GM19025 (cell line): ENCODE results near the gene GPR152.
"Not testable (repeated sequence)": the region's sequence is repeated elsewhere in the genome, so short reads cannot be mapped to it uniquely, and the experiment has no call there.

ENCODE experiments used
- ATAC-seq: cut with Tn5 transposase; IDR thresholded peaks from one replicate; pipeline ENCODE4 v1.9.1; 2021; ENCODE audit warnings: mild to moderate bottlenecking, low read depth, moderate library complexity; ENCODE audit not compliant: unreplicated experiment

The GPR152 gene

DNA sequence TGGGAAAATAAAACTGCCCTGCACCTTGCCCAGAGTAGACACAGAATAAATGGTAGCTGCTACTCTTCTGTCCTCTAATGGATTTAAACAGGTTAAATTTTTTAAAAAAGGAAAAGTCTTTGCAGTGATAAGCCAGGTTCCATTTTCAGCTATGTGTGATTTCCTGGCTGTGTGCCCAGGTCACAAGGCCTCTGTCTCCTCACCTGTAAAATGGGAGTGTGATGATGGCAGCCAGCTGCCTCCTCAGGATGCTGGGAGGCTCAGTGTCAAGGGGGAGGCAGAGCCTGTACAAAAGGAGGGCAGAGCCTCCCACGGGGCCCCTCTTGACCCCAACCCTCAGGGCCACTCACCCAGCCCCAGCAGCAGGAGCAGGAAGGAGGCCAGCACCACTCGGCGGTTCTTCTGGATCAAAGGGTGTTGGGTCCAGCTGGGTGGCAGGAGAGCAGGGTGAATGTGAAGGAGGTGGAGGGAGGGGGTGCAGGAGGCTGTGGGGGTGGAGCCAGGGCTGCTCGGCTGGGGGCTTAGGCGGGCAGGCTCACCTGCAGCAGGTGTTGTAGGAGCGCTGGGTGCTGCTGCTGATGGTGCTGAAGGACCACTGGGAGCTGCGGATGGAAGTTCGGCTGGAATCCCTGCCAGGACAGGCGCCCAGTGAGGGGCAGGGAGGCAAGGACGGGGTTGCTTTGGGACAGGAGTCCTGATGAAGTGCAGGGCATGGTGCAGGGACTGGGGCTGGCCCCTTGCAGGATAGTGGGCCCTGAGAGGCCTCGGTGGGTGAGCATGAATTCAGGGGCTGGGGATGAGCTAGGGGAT lies 14.6 kb upstream of the GPR152 start:
- no peak for ATAC-seq

DNA sequence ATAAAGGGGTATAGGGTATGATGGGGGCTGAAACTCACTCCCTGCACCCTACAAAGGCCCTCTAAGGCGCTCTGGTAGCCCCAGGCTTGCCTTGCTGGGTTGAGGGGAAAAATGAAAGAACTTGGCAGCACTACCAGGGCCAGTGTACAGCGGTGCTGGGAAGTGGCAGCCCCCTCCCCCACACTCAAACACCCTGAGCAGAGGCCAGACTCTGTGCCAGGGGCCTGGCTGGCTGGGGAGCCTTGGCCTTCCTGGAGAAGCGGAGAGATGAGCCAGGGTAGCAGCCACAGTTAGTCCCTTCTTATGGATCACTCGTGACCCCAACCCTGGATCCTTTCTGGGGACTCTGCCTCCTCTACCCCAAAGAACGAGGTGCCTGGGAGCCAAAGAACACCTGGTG lies 13.8 kb upstream of the GPR152 start:
- ATAC-seq, result no peak

DNA sequence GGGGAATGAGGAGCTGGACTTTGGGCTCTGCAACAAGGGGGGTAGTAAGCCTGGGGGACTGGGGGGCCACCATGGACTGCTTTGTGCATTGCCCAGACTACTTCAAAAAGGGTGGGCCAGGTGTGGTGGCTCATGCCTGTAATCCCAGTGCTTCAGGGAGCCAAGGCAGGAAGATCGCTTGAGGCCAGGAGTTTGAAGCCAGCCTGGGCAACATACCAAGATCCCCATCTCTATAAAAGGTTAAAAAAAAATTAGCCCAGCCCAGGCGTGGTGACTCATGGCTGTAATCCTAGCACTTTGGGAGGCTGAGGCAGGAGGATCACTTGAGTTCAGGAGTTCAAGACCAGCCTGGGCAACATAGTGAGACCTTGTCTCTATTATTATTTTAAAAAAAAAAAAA lies 13.0 kb upstream of the GPR152 start:
- ATAC-seq, result not testable (repeated sequence)

DNA sequence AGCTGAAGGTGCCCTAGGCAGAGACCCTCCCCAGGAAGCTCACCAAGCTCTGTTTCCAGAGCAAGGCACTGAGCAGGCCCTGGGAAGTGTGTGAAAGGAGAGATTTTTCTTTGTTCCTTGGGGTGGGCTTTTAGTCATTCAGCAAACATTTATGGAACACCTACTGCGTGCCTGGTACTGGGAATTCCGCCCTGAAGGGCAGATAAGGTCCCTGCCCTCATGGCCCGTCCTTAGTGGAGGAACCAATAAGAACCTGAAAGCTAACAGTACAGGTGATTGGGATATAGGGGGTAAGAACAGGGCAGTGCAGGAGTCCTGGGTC lies 12.6 kb upstream of the GPR152 start:
- no peak for ATAC-seq

DNA sequence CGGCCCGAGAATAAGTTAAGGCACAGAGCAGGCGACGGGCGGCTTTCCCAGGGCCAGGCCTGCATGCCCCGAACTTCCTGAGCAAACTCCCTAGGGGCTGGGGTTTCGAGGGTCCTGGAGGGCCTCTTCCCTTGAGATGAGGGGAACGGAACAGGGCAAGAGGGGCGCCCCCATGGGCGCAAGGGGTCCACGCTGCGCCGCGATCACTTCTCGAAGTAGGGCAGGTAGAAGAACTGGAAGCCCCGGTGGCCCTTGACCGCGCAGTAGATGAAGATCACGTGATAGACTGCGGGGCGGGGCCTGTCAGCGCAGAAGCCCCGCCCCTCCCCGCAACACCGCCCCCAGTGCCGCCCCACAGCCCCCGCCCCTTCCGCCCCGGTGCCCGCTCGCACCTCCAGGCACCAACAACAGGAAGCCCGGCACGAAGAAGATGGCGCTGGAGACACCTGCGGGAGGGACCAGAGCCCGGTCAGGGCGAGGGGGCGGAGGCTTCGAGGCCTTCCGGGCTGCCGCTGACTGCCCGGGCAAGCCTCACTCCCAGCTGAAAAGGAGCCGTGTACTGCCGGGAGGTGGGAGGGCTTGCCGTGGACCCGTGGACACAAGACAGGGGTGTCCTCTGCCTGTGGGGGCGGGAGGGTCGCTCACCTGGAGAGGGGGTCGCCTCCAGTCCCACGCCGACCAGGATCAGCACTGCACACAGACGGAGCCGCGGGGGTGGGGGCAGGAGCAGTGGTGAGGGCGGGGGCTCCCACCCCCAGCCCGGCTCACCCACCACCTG lies 12.1 kb upstream of the GPR152 start:
- peak; percentile 43 for ATAC-seq

DNA sequence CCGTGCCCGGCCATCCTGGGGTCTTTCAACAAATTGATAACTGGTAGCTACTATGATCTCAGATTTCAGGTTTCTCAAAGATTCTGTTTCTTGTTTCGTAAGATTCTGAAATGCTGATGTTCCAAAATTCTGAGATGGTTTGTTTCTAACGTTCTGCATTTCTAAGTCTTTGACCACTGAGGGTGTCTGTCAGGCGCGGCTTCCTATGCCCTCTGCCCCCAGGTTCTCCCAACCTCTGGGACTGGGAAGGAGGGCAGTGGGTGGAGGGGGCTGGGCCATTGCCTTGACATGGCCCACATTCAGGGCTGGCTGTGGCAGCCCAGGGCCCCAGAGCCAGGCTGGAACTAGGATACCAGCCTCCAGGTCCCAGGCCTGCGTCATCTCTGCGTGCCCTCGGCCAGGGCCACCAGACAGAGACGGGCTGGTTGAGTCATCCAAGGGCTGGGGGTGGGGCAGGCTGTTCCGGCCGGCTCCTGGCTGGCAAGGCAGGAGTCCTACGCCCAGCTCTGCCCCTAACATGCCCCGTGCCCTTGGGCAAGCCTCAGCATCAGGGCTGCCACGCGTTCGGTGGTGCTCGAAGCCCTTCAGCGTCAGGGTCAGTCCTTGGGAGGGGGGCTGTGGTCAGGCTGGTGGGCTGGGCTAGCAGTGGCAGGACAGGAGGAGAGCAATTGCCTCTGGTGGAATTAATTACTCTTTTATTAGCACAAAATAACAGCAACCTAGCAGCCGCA lies 11.3 kb upstream of the GPR152 start:
- ATAC-seq, result no peak

DNA sequence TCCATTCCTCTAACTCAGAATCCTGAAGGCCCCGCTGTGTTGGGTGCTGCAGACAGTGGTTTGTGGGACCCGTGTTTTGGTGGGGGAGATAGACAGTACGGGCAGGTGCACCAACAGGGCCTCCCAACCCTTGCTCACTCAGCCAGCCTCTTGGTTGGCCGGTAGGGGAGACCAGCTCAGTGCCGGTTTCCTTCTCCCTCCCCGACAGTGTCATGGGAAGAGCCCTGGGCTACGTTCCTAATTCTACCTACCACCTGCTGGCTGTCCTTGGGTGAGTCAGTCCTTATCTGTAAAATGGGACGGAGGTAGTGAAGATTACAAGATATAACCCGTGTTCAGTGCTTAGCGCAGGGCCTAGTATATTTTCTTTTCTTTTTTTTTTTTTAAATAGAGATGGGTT lies 10.7 kb upstream of the GPR152 start:
- no peak for ATAC-seq

DNA sequence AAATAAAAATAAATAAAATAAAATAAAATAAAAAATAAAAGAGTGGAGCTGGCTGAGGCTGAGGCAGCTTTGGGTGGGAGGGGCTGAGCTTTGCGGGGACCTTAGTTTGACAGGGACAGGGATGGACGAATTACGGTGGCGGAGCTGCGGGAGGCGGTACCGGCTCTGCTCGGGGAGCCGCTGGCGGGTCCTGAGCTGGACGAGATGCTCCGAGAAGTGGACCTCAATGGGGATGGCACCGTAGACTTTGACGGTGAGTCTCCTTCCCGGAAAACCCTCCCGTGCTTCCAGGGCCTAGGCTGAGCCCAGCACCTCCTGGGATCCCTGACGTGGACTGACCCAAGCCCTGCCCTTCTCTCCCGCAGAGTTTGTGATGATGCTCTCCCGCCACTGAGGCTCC lies 5.7 kb upstream of the GPR152 start:
- no peak for ATAC-seq

DNA sequence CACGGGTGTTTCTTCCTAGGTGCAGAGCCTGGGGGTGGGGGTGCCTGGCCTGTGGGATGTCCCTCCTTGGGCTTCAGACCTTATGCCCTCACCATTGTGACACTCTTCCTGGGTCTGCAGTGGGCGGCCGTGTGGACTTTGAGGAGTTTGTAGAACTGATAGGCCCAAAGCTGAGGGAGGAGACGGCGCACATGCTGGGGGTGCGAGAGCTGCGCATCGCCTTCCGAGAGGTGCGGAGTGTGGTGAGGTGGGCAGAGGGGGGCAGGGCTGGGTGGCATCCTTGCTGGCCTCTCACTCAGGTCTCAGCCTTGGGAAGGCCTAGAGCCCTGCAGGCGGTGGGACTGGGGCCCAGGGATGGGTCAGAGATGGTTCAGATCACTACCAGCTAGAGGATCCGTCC lies 4.9 kb upstream of the GPR152 start:
- ATAC-seq, result no peak

DNA sequence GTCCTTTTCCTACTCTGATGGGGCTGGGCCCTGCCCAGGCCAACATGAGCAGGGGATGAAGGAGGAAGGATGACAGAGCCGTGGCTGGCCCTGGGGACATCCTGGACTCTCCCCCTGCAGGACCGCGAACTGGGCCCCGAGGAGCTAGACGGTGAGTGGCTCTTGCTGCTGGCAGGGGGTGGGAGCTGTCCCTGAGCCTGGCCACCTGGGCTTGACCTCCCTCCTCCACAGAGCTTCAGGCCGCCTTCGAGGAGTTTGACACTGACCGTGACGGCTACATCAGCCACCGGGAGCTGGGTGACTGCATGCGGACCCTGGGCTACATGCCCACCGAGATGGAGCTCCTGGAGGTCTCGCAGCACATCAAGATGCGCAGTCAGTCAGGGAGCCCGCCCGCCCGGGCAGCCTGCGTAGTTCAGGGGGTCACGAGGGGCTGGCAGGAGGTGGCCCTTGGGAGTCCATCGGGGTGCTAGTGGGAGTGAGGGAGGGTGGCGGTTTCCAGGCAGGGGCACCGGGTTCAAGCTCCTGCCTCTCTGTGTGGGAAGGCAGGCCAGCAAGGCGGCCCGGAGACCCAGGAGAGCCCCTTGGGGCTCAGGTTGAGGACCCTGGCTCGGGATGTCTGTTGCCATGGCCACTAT lies 3.7 kb upstream of the GPR152 start:
- ATAC-seq, result no peak

DNA sequence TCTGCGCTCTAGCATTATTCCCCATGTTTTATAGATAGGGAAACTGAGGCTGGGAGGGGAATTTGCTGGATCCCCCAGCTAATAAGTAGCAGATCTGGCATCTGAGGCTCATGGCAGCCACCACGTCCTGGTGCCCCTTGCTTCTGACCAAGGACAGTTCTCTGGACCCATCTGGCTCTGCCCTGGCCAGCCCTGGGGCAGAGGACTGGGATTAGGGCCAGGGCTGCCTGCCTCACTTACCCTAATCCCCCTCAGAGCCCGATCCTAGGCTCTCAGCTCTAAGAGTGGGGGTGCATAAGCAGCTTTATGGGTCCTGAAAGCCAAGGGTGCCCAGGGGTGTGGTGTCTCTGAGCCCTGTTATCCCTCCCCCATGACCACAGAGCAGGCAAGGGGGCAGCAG lies 2.5 kb upstream of the GPR152 start, which contains the start of gene CABP4:
Gene CABP4, plus strand, starts transcription at position 301 of the 400 bp plus-strand sequence. Its CDS starts 70 bp downstream, at position 371.
- ATAC-seq, result no peak

DNA sequence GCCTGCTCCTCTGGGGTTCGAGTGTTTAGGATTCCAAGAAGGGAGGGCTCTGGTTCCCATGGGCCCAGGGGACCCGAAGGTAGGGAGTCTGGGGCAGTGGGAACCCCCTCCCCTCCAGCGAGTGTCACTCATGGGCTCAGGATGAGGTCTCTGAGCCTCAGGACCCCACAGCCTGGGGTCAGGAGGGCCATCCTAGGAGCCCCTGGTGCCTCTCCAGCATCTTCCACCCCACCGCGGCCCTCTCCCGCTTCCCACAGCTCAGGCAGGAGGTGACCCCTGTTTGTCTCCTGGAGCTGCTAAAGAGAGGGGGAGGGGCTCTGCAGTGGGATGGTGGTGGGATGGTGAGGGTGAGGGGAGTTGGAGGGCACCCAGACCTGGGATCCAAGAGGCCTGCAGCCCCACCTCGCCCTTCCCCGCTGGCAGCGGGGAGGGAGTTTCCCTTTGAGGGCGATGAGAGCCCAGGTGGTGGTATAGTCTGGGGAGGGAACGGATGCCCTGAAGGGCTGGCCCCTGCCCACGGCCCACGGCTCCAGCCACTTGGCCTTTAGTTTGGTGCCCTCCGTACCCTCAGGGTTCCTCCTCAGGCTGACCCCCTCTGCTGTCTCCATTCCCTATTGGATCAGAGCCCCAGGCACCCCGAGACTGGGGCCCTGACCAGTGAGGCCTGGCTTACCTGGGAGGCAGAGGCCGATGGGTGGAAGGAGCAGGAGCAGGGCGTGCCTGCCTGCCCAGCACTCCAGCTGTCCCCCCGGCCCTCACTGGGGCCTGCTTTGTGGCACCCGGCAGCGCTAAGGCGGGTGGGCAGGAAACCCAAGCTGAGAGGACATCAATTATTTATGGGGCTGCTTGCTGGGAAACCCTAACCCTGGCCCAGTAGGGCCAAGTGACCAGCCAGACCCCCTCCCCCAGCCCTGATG lies 1.5 kb upstream of the GPR152 start:
- ATAC-seq, result no peak

DNA sequence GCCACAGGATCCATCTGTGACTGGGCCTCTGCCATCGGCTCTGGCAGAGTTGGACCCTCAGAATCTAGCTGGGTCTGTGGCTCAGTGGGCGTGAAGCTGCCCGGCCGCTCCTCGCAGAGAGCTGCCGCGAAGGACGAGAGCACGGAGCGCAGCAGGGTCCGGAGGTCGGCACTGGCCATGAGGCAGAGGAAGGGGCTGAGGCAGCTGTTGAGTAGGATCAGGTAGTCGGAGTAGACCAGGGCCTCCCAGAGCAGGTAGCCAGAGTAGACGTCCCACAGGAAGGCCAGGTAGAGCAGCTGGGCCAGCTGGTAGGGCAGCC lies 912 bp downstream of the GPR152 start:
- no peak for ATAC-seq

DNA sequence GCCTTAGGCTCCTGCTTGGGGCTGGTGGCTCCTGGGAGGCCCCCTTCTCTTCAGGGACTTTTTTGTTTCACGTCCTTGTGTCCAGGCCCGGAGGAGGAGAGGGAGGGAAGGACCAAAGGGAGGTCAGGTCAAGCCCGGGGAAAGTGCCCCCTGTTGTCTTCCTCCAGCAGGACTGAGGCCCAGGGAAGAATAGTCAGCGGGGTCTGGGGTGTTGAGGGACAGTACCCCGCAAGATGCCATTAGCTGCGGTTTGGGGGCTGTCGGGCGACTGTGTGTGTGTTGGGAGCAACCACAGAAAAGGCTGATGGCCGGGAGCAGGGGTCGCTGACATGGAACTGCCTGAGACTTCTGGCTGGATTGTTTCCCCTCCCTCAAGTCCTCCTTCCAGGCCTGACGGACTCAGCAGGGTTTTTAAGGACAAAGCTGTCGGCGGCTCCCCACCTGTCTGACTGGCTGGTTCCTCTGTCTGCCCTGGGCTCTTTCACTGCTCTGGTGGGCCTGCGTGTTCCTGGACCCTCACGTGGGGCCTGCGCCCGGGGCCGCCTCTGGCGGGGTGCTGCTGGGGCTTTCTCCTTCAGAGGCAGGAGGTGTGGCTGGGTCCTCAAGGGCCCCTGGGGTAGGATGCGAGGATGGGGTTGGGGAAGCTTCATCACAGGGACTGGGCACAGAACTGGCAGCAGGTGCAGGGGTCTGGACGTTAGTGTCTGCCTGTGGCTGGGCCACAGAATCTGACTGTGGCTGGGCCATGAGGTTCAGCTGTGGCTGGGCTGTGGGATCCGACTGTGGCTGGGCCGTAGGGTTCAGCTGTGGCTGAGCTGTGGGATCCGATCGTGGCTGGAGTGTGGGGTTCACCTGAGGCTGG lies 1.5 kb downstream of the GPR152 start:
- no peak for ATAC-seq

DNA sequence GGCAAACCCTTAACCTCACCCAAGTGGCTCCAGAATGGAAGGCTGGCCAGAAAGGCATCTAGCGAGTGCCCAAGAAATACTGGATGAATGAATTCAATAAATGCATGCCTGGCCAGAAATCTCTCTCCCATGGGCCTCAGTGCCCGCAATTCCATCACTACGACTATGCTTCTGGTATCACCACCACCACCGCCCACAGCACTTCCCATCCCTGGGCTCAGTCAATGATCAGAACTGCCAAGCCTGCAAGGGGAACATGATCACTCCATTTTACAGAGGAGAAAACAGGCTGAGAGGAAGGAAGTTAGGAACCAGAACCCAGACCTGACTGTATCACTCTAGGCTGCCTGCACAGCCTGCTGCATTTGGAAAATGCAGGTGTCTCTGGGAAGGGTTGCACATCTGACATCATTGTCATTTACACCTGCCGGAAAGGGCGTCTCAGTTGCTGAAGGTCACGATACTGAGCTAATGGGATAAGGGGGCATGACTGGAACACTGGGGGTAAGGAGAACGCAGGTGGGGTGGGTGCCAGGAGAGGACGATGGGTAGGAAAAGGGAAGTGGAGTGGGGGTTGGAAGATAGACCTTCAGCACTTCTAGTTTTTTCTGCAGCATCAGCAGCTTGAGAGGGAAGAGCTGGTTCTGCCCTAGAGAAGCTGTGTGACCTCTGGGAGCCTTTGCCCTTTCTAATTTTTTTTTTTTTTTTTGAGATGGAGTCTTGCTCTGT lies 3.2 kb downstream of the GPR152 start:
- no peak for ATAC-seq

DNA sequence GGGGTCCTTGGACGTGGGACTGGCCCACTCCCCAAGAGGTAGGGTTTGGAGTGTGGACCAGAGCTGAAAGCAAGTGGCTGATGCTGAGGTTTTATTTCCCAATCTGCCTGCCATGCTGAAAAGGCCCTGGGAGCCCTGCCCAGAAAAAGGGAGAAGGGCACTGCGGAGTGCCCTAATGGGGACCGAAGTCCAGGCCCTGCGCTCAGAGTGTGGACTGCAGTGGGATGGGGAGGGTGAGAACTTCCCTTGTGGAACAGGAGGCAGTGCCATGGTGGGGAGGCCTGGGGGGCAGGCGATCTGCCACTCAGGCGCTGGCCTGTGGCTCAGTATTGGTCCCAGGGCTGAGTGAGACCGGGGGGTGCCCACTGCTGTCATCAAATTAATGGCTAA lies 4.3 kb downstream of the GPR152 start:
- ATAC-seq, result no peak

DNA sequence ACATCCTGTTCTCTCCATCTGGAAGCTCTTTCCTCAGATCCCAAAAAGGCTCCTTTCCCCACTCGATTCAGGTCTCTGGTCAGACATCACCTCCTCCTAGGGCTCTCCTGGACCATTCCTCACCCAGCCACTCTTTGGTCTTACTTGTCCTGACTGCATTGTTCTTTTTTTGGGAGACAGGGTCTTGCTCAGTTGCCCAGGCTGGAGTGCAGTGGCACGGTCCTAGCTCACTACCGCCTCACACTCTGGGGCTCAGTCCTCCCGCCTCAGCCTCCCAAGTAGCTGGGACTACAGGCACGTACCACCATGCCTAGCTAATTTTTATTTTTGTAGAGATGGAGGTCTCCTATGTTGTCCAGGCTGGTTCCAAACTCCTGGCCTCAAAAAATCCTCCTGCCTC lies 7.0 kb downstream of the GPR152 start:
- ATAC-seq, result no peak
